HG02885 (cell line): Measurements from ENCODE around the gene CHL1.

Experiments
- ATAC-seq: cut with Tn5 transposase; IDR thresholded peaks from one replicate; pipeline ENCODE4 v1.9.1; 2021; ENCODE audit warnings: mild to moderate bottlenecking; ENCODE audit not compliant: unreplicated experiment, poor library complexity

The CHL1 gene

GRCh38 chr3:374459-374858 lies 177.9 kb downstream of the CHL1 start:
- no peak for ATAC-seq

- peak; percentile 80 for ATAC-seq
Measured at GRCh38 chr3:377158-377561, 180.6 kb downstream of the CHL1 start.

- ATAC-seq = no peak
Measured at GRCh38 chr3:380801-381200, 184.2 kb downstream of the CHL1 start.

GRCh38 chr3:385151-385550 lies 188.6 kb downstream of the CHL1 start:
- ATAC-seq = no peak

GRCh38 chr3:394775-395174 lies 198.2 kb downstream of the CHL1 start:
- no peak for ATAC-seq

GRCh38 chr3:396293-396692 lies 199.7 kb downstream of the CHL1 start:
- ATAC-seq = no peak

GRCh38 chr3:399647-400046 lies 203.1 kb downstream of the CHL1 start:
- no peak for ATAC-seq

GRCh38 chr3:403826-404225 lies 207.3 kb downstream of the CHL1 start:
- ATAC-seq = no peak

GRCh38 chr3:409011-409410 lies 212.4 kb downstream of the CHL1 start:
- no peak for ATAC-seq

GRCh38 chr3:411226-411625 lies 214.7 kb downstream of the CHL1 start:
- ATAC-seq = no peak

- ATAC-seq = peak; percentile 52
Measured at GRCh38 chr3:414063-414462, 217.5 kb downstream of the CHL1 start.

- ATAC-seq = no peak
Measured at GRCh38 chr3:418239-418929, 221.8 kb downstream of the CHL1 start.

- peak; percentile 92 for ATAC-seq
Measured at GRCh38 chr3:420584-420983, 224.0 kb downstream of the CHL1 start.

- ATAC-seq = no peak
Measured at GRCh38 chr3:425079-425478, 228.5 kb downstream of the CHL1 start.

- ATAC-seq = no peak
Measured at GRCh38 chr3:426072-426471, 229.5 kb downstream of the CHL1 start.

- no peak for ATAC-seq
Measured at GRCh38 chr3:427128-427527, 230.6 kb downstream of the CHL1 start.

- no peak for ATAC-seq
Measured at GRCh38 chr3:430186-430585, 233.6 kb downstream of the CHL1 start.

- ATAC-seq = no peak
Measured at GRCh38 chr3:435161-435560, 238.6 kb downstream of the CHL1 start.

GRCh38 chr3:436053-436452 lies 239.5 kb downstream of the CHL1 start:
- ATAC-seq = no peak

- no peak for ATAC-seq
Measured at GRCh38 chr3:440826-441225, 244.3 kb downstream of the CHL1 start.

- no peak for ATAC-seq
Measured at GRCh38 chr3:445960-446359, 249.4 kb downstream of the CHL1 start.

GRCh38 chr3:447671-448070 lies 251.1 kb downstream of the CHL1 start:
- ATAC-seq = no peak

GRCh38 chr3:449711-450110 lies 253.1 kb downstream of the CHL1 start:
- ATAC-seq = no peak
